ENCODE results near the gene PFKL.

DNA sequence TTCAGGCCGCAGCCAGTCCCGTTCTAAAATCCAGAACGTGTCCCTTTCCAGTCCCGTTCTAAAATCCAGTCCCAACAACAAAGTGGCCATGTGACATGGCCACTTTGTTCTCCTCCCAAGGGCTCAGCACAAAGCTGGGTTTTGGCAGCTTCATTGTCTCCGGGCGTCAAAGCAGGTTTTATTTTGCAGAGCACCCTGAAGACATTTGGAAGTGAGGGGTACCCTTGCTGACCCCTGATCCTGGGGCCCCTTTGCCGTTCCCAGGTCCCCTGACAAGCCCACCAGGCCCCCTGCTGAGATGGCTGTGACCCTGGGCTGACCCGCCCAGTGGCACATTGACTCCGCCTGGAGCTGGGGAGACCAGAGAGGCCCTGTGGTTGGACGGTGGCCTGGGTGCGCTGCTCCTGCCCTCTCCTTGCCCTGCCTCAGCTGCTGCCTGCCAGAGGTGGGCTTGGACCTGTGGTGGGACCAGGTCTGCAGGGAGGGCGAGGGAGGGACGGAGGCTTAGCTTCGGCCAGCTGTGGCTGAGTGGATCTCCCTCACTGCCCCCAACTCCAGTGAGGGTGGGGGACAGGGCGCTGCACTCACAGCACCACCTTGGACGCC, 4.3 kb downstream of the PFKL start:
- TF ChIP-seq, protein P1, sequence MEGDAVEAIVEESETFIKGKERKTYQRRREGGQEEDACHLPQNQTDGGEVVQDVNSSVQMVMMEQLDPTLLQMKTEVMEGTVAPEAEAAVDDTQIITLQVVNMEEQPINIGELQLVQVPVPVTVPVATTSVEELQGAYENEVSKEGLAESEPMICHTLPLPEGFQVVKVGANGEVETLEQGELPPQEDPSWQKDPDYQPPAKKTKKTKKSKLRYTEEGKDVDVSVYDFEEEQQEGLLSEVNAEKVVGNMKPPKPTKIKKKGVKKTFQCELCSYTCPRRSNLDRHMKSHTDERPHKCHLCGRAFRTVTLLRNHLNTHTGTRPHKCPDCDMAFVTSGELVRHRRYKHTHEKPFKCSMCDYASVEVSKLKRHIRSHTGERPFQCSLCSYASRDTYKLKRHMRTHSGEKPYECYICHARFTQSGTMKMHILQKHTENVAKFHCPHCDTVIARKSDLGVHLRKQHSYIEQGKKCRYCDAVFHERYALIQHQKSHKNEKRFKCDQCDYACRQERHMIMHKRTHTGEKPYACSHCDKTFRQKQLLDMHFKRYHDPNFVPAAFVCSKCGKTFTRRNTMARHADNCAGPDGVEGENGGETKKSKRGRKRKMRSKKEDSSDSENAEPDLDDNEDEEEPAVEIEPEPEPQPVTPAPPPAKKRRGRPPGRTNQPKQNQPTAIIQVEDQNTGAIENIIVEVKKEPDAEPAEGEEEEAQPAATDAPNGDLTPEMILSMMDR (IDR thresholded peaks at IDR 0.05): no peak
- TF ChIP-seq POLR2A (IDR thresholded peaks at IDR 0.05): no peak

Measured in tibial nerve (tissue), 3 donors.